ENCODE data around the gene ZNF808. TPM values are rescaled to one million over a fixed set of nuclear protein-coding genes. Genes with fewer than 3 reads are reported as not detected.
"Not testable (repeated sequence)": the region's sequence is repeated elsewhere in the genome, so short reads cannot be mapped to it uniquely, and the experiment has no call there.

The ZNF808 gene
- total RNA-seq, 1 donor from 2014 or later = 9.0 TPM

- Histone ChIP-seq H3K27ac (no peak overlapping the region), H3K4me1 (no peaks in the 10 kb centered on the region), H3K27me3 (no peaks in the 10 kb centered on the region), H3K9me3 (peaks cover 79 to 95% of the 10 kb centered on the region in 2 donors), H3K4me3 (no peak overlapping the region), H3K36me3 (peaks cover 68 to 95% of the 10 kb centered on the region in 2 donors)
- DNase-seq (ENCODE audit: low spot score in 2 of 2) = no peak
- TF ChIP-seq, protein P1, sequence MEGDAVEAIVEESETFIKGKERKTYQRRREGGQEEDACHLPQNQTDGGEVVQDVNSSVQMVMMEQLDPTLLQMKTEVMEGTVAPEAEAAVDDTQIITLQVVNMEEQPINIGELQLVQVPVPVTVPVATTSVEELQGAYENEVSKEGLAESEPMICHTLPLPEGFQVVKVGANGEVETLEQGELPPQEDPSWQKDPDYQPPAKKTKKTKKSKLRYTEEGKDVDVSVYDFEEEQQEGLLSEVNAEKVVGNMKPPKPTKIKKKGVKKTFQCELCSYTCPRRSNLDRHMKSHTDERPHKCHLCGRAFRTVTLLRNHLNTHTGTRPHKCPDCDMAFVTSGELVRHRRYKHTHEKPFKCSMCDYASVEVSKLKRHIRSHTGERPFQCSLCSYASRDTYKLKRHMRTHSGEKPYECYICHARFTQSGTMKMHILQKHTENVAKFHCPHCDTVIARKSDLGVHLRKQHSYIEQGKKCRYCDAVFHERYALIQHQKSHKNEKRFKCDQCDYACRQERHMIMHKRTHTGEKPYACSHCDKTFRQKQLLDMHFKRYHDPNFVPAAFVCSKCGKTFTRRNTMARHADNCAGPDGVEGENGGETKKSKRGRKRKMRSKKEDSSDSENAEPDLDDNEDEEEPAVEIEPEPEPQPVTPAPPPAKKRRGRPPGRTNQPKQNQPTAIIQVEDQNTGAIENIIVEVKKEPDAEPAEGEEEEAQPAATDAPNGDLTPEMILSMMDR (IDR thresholded peaks at IDR 0.05) = no peak
- intact Hi-C loops (cut with DNase I) = no loop called here
These were observed 26.9 kb downstream of the ZNF808 start for GRCh38 chr19:52554216-52554971.

DNA sequence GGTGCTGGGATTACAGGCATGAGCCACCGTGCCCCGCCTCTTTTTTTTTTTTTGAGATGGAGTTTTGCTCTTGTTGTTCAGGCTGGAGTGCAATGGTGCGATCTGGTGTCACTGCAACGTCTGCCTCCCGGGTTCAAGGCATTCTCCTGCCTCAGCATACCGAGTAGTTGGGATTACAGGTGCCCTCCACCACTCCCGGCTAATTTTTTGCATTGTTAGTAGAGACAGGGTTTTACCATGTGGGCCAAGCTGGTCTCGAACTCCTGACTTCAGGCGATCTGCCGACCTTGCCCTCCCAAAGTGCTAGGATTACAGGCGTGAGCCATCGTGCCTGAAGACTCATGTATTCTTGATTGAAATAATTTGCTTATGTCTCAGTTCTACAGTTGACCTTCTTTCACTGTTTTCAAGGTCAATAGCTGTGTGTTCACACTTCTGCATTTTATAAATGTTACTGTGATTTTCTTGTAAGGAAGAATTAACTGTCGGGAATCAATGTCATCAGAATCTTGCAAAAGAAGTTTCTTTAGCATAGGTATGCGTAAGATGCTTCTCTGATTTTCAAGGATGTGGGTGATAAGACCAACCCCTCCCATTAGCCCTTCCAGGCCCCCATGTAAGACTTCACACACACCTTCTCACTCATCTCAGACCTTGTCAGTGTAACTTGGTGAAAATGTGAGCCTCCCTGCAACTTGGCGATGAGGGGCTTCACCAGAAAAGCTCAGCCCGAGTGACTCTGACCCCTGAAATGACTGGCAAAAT lies 29.9 kb downstream of the ZNF808 start:
- no peaks in the 10 kb centered on the region for H3K27me3 ChIP-seq
- TF ChIP-seq, protein P1 (IDR thresholded peaks at IDR 0.05) = no peak
- H3K27ac ChIP-seq = no peak overlapping the region
- H3K9me3 ChIP-seq = peaks cover 77 to 100% of the 10 kb centered on the region in 2 donors
- H3K36me3 ChIP-seq = peaks cover 54 to 96% of the 10 kb centered on the region in 2 donors
- intact Hi-C loops (cut with DNase I) = no loop called here
- no peak overlapping the region for H3K4me3 ChIP-seq
- DNase-seq (ENCODE audit: low spot score in 2 of 2) = no peak
- H3K4me1 ChIP-seq = no peaks in the 10 kb centered on the region

DNA sequence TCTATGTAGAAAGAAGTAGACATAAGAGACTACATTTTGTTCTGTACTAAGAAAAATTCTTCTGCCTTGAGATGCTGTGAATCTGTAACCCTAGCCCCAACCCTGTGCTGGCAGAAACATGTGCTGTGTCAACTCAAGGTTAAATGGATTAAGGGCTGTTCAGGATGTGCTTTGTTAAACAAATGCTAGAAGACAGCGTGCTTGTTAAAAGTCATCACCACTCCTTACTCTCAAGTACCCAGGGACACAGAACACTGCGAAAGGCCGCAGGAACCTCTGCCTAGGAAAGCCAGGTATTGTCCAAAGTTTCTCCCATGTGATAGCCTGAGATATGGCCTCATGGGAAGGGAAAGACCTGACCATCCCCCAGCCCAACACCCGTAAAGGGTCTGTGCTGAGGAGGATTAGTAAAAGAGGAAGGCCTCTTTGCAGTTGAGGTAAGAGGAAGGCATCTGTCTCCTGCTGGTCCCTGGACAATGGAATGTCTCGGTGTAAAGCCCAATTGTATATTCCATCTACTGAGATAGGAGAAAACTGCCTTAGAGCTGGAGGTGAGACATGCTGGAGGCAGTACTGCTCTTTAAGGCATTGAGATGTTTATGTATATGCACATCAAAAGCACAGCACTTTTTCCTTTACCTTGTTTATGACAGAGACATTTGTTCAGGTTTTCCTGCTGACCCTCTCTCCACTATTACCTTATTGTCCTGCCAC lies 31.4 kb downstream of the ZNF808 start:
- intact Hi-C loops (cut with DNase I); H3K4me3 ChIP-seq; DNase-seq (ENCODE audit: low spot score in 2 of 2); H3K27me3 ChIP-seq; H3K4me1 ChIP-seq; H3K27ac ChIP-seq: not testable (repeated sequence)
- H3K9me3 ChIP-seq = peaks cover 68 to 100% of the 10 kb centered on the region in 2 donors
- peaks cover 40 to 96% of the 10 kb centered on the region in 2 donors for H3K36me3 ChIP-seq

GRCh38 chr19:52561611-52562010 lies 34.1 kb downstream of the ZNF808 start:
- H3K4me3 ChIP-seq; H3K27me3 ChIP-seq; H3K27ac ChIP-seq; H3K4me1 ChIP-seq; intact Hi-C loops (cut with DNase I); DNase-seq (ENCODE audit: low spot score in 2 of 2): not testable (repeated sequence)
- H3K9me3 ChIP-seq = peaks cover 46 to 95% of the 10 kb centered on the region in 2 donors
- peaks cover 23 to 81% of the 10 kb centered on the region in 2 donors for H3K36me3 ChIP-seq

DNA sequence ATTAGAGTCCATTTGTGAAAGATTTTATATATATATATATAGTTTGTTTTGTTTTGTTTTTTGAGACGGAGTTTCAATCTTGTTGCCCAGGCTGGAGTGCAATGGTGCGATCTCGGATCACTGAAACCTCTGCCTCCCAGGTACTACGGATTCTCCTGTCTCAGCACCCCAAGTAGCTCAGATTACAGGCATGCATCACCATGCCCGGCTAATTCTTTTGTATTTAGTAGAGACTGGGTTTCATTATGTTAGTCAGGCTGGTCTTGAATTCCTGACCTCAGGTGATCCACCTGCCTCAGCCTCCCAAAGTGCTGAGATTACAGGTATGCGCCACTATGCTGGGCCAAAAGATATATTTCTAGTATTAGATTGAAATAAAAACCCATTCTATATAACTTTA lies 38.7 kb downstream of the ZNF808 start:
- Histone ChIP-seq H3K4me3 (no peak overlapping the region), H3K4me1 (peaks cover 0 to 5% of the 10 kb centered on the region in 2 donors), H3K27me3 (no peaks in the 10 kb centered on the region), H3K27ac (no peak overlapping the region), H3K36me3 (peaks cover 8 to 38% of the 10 kb centered on the region in 2 donors), H3K9me3 (peaks cover 19 to 50% of the 10 kb centered on the region in 2 donors)
- intact Hi-C loops (cut with DNase I) = no loop called here
- TF ChIP-seq, protein P1 (IDR thresholded peaks at IDR 0.05) = no peak
- no peak for DNase-seq (ENCODE audit: low spot score in 2 of 2)

GRCh38 chr19:52566588-52566987 lies 39.1 kb downstream of the ZNF808 start:
- Histone ChIP-seq H3K36me3 (peaks cover 4 to 33% of the 10 kb centered on the region in 2 donors), H3K27ac (no peak overlapping the region), H3K27me3 (no peaks in the 10 kb centered on the region), H3K9me3 (peaks cover 15 to 46% of the 10 kb centered on the region in 2 donors), H3K4me3 (no peak overlapping the region), H3K4me1 (peaks cover 0 to 5% of the 10 kb centered on the region in 2 donors)
- intact Hi-C loops (cut with DNase I) = no loop called here
- no peak for DNase-seq (ENCODE audit: low spot score in 2 of 2)
- TF ChIP-seq, protein P1 (IDR thresholded peaks at IDR 0.05) = no peak
